ENCODE results near the gene SUMO1. TPM values are rescaled to one million over a fixed set of nuclear protein-coding genes. Genes with fewer than 3 reads are reported as not detected.

SUMO1 gene
- polyA plus RNA-seq, 2 of the 4 experiments (the other 2 are of a cell fraction), result 206 to 316 TPM

DNA sequence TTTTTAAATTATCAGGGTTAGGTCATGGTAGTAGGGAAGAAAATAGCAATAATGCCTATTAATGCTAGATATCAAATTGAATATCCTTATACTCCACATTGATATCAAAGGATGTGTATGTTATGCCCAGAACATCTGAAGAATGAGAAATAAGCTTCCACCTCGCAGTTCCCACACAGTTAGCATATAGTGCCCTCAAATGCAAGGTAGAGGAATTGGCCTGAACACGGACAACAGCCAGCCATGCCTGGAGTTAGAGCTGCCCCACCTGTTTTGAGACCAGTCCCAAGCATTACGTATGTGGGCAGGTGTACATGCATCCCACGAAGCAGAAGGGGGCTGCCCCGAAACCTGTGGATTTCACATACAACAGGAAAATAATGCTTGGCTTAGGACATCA, 79.6 kb downstream of the SUMO1 start (continued):
- no peak for TF ChIP-seq SREBF2 (IDR thresholded peaks at IDR 0.05)
- TF ChIP-seq RCOR1 (IDR thresholded peaks at IDR 0.05; ENCODE audit: low read depth, low read length), result no peak
- no peak for TF ChIP-seq ZNF302 (CRISPR knock-in tag; IDR thresholded peaks at IDR 0.05)
- TF ChIP-seq EHF (CRISPR knock-in tag; IDR thresholded peaks at IDR 0.05), result no peak
- TF ChIP-seq, protein P1, sequence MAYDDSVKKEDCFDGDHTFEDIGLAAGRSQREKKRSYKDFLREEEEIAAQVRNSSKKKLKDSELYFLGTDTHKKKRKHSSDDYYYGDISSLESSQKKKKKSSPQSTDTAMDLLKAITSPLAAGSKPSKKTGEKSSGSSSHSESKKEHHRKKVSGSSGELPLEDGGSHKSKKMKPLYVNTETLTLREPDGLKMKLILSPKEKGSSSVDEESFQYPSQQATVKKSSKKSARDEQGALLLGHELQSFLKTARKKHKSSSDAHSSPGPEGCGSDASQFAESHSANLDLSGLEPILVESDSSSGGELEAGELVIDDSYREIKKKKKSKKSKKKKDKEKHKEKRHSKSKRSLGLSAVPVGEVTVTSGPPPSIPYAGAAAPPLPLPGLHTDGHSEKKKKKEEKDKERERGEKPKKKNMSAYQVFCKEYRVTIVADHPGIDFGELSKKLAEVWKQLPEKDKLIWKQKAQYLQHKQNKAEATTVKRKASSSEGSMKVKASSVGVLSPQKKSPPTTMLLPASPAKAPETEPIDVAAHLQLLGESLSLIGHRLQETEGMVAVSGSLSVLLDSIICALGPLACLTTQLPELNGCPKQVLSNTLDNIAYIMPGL (CRISPR knock-in tag; IDR thresholded peaks at IDR 0.05; ENCODE audit: borderline replicate concordance), result no peak
- no peak for TF ChIP-seq HDAC2 (IDR thresholded peaks at IDR 0.05)
- peak; percentile 54 for TF ChIP-seq SMC3 (IDR thresholded peaks at IDR 0.05)
- no peak for TF ChIP-seq KDM1A (IDR thresholded peaks at IDR 0.05; ENCODE audit: low read depth)
- no peak for TF ChIP-seq FOSL2 (IDR thresholded peaks at IDR 0.05)
- TF ChIP-seq FOSL2 (CRISPR knock-in tag; IDR thresholded peaks at IDR 0.05), result no peak
- TF ChIP-seq, protein P2, sequence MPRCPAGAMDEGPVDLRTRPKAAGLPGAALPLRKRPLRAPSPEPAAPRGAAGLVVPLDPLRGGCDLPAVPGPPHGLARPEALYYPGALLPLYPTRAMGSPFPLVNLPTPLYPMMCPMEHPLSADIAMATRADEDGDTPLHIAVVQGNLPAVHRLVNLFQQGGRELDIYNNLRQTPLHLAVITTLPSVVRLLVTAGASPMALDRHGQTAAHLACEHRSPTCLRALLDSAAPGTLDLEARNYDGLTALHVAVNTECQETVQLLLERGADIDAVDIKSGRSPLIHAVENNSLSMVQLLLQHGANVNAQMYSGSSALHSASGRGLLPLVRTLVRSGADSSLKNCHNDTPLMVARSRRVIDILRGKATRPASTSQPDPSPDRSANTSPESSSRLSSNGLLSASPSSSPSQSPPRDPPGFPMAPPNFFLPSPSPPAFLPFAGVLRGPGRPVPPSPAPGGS (IDR thresholded peaks at IDR 0.05), result no peak
- TF ChIP-seq MAFK (IDR thresholded peaks at IDR 0.05; ENCODE audit: partially characterized antibody), result no peak

DNA sequence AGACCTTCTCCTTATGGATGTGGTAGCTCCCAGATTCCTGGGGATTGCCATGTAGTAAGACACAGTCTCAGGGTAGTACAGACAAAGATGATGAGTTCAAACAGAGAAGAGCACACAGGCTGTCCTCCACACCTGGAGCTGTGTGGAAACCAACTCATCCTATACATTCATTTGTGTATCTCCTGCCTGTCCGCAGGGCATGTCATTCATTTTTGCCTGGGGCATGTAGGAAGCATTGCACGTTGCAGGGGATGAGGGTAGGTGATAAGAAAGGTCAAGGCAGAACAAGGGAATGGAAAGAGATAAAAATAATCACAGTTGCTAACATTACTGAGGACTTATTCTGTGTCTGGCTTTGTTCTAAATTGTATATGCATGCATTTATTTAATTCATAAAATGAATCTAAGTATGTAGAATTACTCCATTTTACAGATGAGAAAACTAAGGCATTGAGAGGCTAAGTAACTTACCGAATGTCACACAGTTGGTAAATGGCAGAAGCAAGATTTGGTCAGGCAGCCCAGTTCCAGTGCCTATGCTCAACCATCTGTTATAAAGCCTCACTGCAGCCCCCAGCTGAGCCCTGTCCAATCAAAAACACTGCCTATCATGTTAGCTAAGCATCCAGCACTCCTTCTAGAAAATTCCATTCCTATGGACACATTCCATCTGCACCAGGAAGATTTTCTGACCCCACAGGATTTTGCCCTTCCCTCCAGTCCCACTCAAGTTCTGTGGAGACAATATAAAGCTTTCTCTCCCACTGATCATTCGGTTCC, 81.0 kb downstream of the SUMO1 start:
- Histone ChIP-seq H3K27ac (no peak overlapping the region), H3K4me3 (no peak overlapping the region), H3K9me3 (no peaks in the 10 kb centered on the region), H3K4me1 (no peaks in the 10 kb centered on the region), H3K4me2 (no peak overlapping the region)
- WGBS (ENCODE audit: missing lambda C conversion rate), result 56% methylated on average over 4 of the region's 4 CpGs
- ChIA-PET CTCF (interaction anchor here (1.1 to 4.1 kb wide), 7 partner anchors 10 to 492 kb away, joined by 3 to 29 read pairs (median 11); no protein-coding TSS in a partner anchor), POLR2A (no interaction called here)
- FAIRE-seq (no peak), ATAC-seq (no peak), DNase-seq (ENCODE audit: low read depth in 1 of 2, low spot score in 1 of 2) (no peak)
- TF ChIP-seq POLR2A (IDR thresholded peaks at IDR 0.05; ENCODE audit: low read length), result no peak
- TF ChIP-seq TP53 (CRISPR knock-in tag; IDR thresholded peaks at IDR 0.05), result no peak
- TF ChIP-seq EP300 (IDR thresholded peaks at IDR 0.05), result no peak
- no peak for TF ChIP-seq EHMT2 (IDR thresholded peaks at IDR 0.05; ENCODE audit: low read depth)
- TF ChIP-seq ZSCAN20 (CRISPR knock-in tag; IDR thresholded peaks at IDR 0.05), result no peak
- no peak for TF ChIP-seq HOXB5 (CRISPR knock-in tag; IDR thresholded peaks at IDR 0.05)
- TF ChIP-seq NPAS2 (CRISPR knock-in tag; IDR thresholded peaks at IDR 0.05; ENCODE audit: borderline replicate concordance), result no peak
- TF ChIP-seq RAD21 (conservative IDR thresholded peaks at IDR 0.05 in 1 of 2, IDR thresholded peaks at IDR 0.05 in 1 of 2), result no peak
- TF ChIP-seq, protein P3, sequence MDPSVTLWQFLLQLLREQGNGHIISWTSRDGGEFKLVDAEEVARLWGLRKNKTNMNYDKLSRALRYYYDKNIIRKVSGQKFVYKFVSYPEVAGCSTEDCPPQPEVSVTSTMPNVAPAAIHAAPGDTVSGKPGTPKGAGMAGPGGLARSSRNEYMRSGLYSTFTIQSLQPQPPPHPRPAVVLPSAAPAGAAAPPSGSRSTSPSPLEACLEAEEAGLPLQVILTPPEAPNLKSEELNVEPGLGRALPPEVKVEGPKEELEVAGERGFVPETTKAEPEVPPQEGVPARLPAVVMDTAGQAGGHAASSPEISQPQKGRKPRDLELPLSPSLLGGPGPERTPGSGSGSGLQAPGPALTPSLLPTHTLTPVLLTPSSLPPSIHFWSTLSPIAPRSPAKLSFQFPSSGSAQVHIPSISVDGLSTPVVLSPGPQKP (IDR thresholded peaks at IDR 0.05; ENCODE audit: low read depth, low read length), result no peak
- no peak for TF ChIP-seq FOSB (CRISPR knock-in tag; IDR thresholded peaks at IDR 0.05)
- TF ChIP-seq EHF (CRISPR knock-in tag; IDR thresholded peaks at IDR 0.05), result no peak
- TF ChIP-seq, protein P4, sequence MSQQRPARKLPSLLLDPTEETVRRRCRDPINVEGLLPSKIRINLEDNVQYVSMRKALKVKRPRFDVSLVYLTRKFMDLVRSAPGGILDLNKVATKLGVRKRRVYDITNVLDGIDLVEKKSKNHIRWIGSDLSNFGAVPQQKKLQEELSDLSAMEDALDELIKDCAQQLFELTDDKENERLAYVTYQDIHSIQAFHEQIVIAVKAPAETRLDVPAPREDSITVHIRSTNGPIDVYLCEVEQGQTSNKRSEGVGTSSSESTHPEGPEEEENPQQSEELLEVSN (IDR thresholded peaks at IDR 0.05; ENCODE audit: borderline replicate concordance, low read depth), result no peak
- TF ChIP-seq RCOR1 (IDR thresholded peaks at IDR 0.05; ENCODE audit: low read depth, low read length), result no peak

Small RNA genes within 50 kb of the gene (small RNA-seq; reads per million reads assigned to genes)
- 0 reads per million in 6 experiments for gene AC079354.2
- 0 reads per million in 6 experiments for gene RF00575
- gene SNORD70, result 2.1 to 190 (median 30.6) reads per million in 6 experiments

Other genes with a start within 250 kb of the SUMO1 start
- 5.3 and 5.5 TPM in 2 replicates for gene FZD7, start 204.7 kb downstream of the SUMO1 start, polyA plus RNA-seq (2011; rRNA removed)
- 4.9 to 7.1 TPM (median 6.7 TPM) in 3 replicates for gene FZD7, start 204.7 kb downstream of the SUMO1 start, polyA plus RNA-seq (2017; fragmentation: RNase III; extraction: RNeasy Plus Mini Kit Qiagen cat#74134 plus additional on column Dnase treatment)
- gene KIAA2012, start 165.3 kb downstream of the SUMO1 start, polyA plus RNA-seq (2011; rRNA removed), result 0.01 and 0.03 TPM in 2 replicates
- gene KIAA2012, start 165.3 kb downstream of the SUMO1 start, polyA plus RNA-seq (2017; fragmentation: RNase III; extraction: RNeasy Plus Mini Kit Qiagen cat#74134 plus additional on column Dnase treatment), result 0.03 to 0.05 TPM (median 0.04 TPM) in 3 replicates
- gene NOP58, start 27.2 kb upstream of the SUMO1 start, polyA plus RNA-seq (2011; rRNA removed), result 105 and 172 TPM in 2 replicates
- gene NOP58, start 27.2 kb upstream of the SUMO1 start, polyA plus RNA-seq (2017; fragmentation: RNase III; extraction: RNeasy Plus Mini Kit Qiagen cat#74134 plus additional on column Dnase treatment), result 106 to 132 TPM (median 112 TPM) in 3 replicates
- gene BMPR2, start 137.7 kb upstream of the SUMO1 start, polyA plus RNA-seq (2011; rRNA removed), result 46.3 and 48.8 TPM in 2 replicates
- 13.5 to 14.2 TPM (median 13.9 TPM) in 3 replicates for gene BMPR2, start 137.7 kb upstream of the SUMO1 start, polyA plus RNA-seq (2017; fragmentation: RNase III; extraction: RNeasy Plus Mini Kit Qiagen cat#74134 plus additional on column Dnase treatment)

Measured in A549 (cell line).